GM12873 (cell line): ENCODE measurements around the gene RASAL3.

ENCODE experiments used
- CTCF ChIP-seq: IDR thresholded peaks from 2 replicates; pipeline ENCODE4 v1.5.1; 2012; ENCODE audit warnings: low read depth, mild to moderate bottlenecking, moderate library complexity, low read length, control low read depth; ENCODE audit not compliant: insufficient read depth; ENCODE audit errors: missing control alignments

RASAL3 gene

GRCh38 chr19:15439078-15439799 is 25.1 kb downstream of the RASAL3 start:
- no peak for TF ChIP-seq CTCF

GRCh38 chr19:15438577-15438976 is 25.8 kb downstream of the RASAL3 start:
- no peak for TF ChIP-seq CTCF

- TF ChIP-seq CTCF = no peak
Measured at GRCh38 chr19:15438124-15438496, 26.2 kb downstream of the RASAL3 start.

- TF ChIP-seq CTCF = no peak
Measured at GRCh38 chr19:15437355-15438123, 26.8 kb downstream of the RASAL3 start.

GRCh38 chr19:15436826-15437110 is 27.6 kb downstream of the RASAL3 start:
- no peak for TF ChIP-seq CTCF

- no peak for TF ChIP-seq CTCF
Measured at GRCh38 chr19:15436012-15436825, 28.1 kb downstream of the RASAL3 start.

- TF ChIP-seq CTCF = no peak
Measured at GRCh38 chr19:15433519-15434069, 30.8 kb downstream of the RASAL3 start.
